ENCODE results near the gene BBS9. TPM values are rescaled to one million over a fixed set of nuclear protein-coding genes. Genes with fewer than 3 reads are reported as not detected.

The BBS9 gene
- total and polyA plus RNA-seq, 4 donors, result 3.5 to 37.2 (median 14.2) TPM

- no peaks in the 10 kb centered on the region for H3K4me1 ChIP-seq (ENCODE audit: control insufficient read depth in 1 of 2, insufficient read depth in 2 of 2, low read length in 2 of 2)
- H3K27ac ChIP-seq (ENCODE audit: low read depth in 1 of 2, low read length in 2 of 2), result no peak overlapping the region
- intact Hi-C loops (cut with DNase I), result no loop called here
- H3K9me3 ChIP-seq (ENCODE audit: control insufficient read depth, low read length), result no peaks in the 10 kb centered on the region
- H3K4me3 ChIP-seq (ENCODE audit: low read length in 2 of 2), result no peak overlapping the region
- WGBS, 2 donors, result 47 to 62% methylated on average over 3 to 4 of the region's 4 CpGs
- peaks cover 0 to 3% of the 10 kb centered on the region in 2 donors for H3K36me3 ChIP-seq (ENCODE audit: control insufficient read depth in 1 of 2, insufficient read depth in 2 of 2, low read length in 1 of 2)
- no peak for ATAC-seq (ENCODE audit: low FRiP score)
- no peaks in the 10 kb centered on the region for H3K27me3 ChIP-seq (ENCODE audit: control insufficient read depth in 1 of 2, insufficient read depth in 2 of 2, low read length in 1 of 2)
- DNase-seq, result no peak
Observed at GRCh38 chr7:33536398-33537103, 407.2 kb downstream of the BBS9 start.

- Histone ChIP-seq H3K4me3 (ENCODE audit: low read length in 2 of 2) (no peak overlapping the region), H3K27me3 (ENCODE audit: control insufficient read depth in 1 of 2, insufficient read depth in 2 of 2, low read length in 1 of 2) (no peaks in the 10 kb centered on the region), H3K27ac (ENCODE audit: low read depth in 1 of 2, low read length in 2 of 2) (no peak overlapping the region), H3K9me3 (ENCODE audit: control insufficient read depth, low read length) (no peaks in the 10 kb centered on the region), H3K36me3 (ENCODE audit: control insufficient read depth in 1 of 2, insufficient read depth in 2 of 2, low read length in 1 of 2) (peaks cover 0 to 3% of the 10 kb centered on the region in 2 donors), H3K4me1 (ENCODE audit: control insufficient read depth in 1 of 2, insufficient read depth in 2 of 2, low read length in 2 of 2) (no peaks in the 10 kb centered on the region)
- ATAC-seq (ENCODE audit: low FRiP score), result no peak
- DNase-seq, result no peak
- 81 to 89% methylated on average over 3 of the region's 3 CpGs for WGBS, 2 donors
- intact Hi-C loops (cut with DNase I), result no loop called here
Observed at GRCh38 chr7:33537104-33537477, 407.7 kb downstream of the BBS9 start.

GRCh38 chr7:33539198-33539597, 409.8 kb downstream of the BBS9 start:
- Histone ChIP-seq H3K36me3 (ENCODE audit: control insufficient read depth in 1 of 2, insufficient read depth in 2 of 2, low read length in 1 of 2) (no peaks in the 10 kb centered on the region), H3K4me1 (ENCODE audit: control insufficient read depth in 1 of 2, insufficient read depth in 2 of 2, low read length in 2 of 2) (no peaks in the 10 kb centered on the region), H3K27ac (ENCODE audit: low read depth in 1 of 2, low read length in 2 of 2) (no peak overlapping the region), H3K4me3 (ENCODE audit: low read length in 2 of 2) (no peak overlapping the region), H3K9me3 (ENCODE audit: control insufficient read depth, low read length) (no peaks in the 10 kb centered on the region), H3K27me3 (ENCODE audit: control insufficient read depth in 1 of 2, insufficient read depth in 2 of 2, low read length in 1 of 2) (no peaks in the 10 kb centered on the region)
- WGBS, 2 donors, result 96 to 98% methylated on average over 2 of the region's 2 CpGs
- ATAC-seq (ENCODE audit: low FRiP score), result no peak
- intact Hi-C loops (cut with DNase I), result no loop called here
- no peak for DNase-seq

GRCh38 chr7:33539659-33540400, 410.5 kb downstream of the BBS9 start:
- ATAC-seq (ENCODE audit: low FRiP score), result no peak
- no peaks in the 10 kb centered on the region for H3K27me3 ChIP-seq (ENCODE audit: control insufficient read depth in 1 of 2, insufficient read depth in 2 of 2, low read length in 1 of 2)
- WGBS, 2 donors, result 56 to 64% methylated on average over 3 of the region's 3 CpGs
- H3K4me3 ChIP-seq (ENCODE audit: low read length in 2 of 2), result no peak overlapping the region
- no peaks in the 10 kb centered on the region for H3K9me3 ChIP-seq (ENCODE audit: control insufficient read depth, low read length)
- H3K36me3 ChIP-seq (ENCODE audit: control insufficient read depth in 1 of 2, insufficient read depth in 2 of 2, low read length in 1 of 2), result no peaks in the 10 kb centered on the region
- no peaks in the 10 kb centered on the region for H3K4me1 ChIP-seq (ENCODE audit: control insufficient read depth in 1 of 2, insufficient read depth in 2 of 2, low read length in 2 of 2)
- DNase-seq, result no peak
- no peak overlapping the region for H3K27ac ChIP-seq (ENCODE audit: low read depth in 1 of 2, low read length in 2 of 2)
- intact Hi-C loops (cut with DNase I), result no loop called here

- intact Hi-C loops (cut with DNase I), result no loop called here
- H3K36me3 ChIP-seq (ENCODE audit: control insufficient read depth in 1 of 2, insufficient read depth in 2 of 2, low read length in 1 of 2), result no peaks in the 10 kb centered on the region
- no peaks in the 10 kb centered on the region for H3K4me1 ChIP-seq (ENCODE audit: control insufficient read depth in 1 of 2, insufficient read depth in 2 of 2, low read length in 2 of 2)
- no peaks in the 10 kb centered on the region for H3K27me3 ChIP-seq (ENCODE audit: control insufficient read depth in 1 of 2, insufficient read depth in 2 of 2, low read length in 1 of 2)
- no peak overlapping the region for H3K27ac ChIP-seq (ENCODE audit: low read depth in 1 of 2, low read length in 2 of 2)
- DNase-seq, result no peak
- no peak overlapping the region for H3K4me3 ChIP-seq (ENCODE audit: low read length in 2 of 2)
- no peaks in the 10 kb centered on the region for H3K9me3 ChIP-seq (ENCODE audit: control insufficient read depth, low read length)
- no peak for ATAC-seq (ENCODE audit: low FRiP score)
Observed at GRCh38 chr7:33547880-33548279, 418.5 kb downstream of the BBS9 start.

GRCh38 chr7:33550363-33550762, 421.0 kb downstream of the BBS9 start:
- no peak for DNase-seq
- ATAC-seq (ENCODE audit: low FRiP score), result no peak
- Histone ChIP-seq H3K36me3 (ENCODE audit: control insufficient read depth in 1 of 2, insufficient read depth in 2 of 2, low read length in 1 of 2) (no peaks in the 10 kb centered on the region), H3K9me3 (ENCODE audit: control insufficient read depth, low read length) (no peaks in the 10 kb centered on the region), H3K27me3 (ENCODE audit: control insufficient read depth in 1 of 2, insufficient read depth in 2 of 2, low read length in 1 of 2) (no peaks in the 10 kb centered on the region), H3K27ac (ENCODE audit: low read depth in 1 of 2, low read length in 2 of 2) (no peak overlapping the region), H3K4me1 (ENCODE audit: control insufficient read depth in 1 of 2, insufficient read depth in 2 of 2, low read length in 2 of 2) (no peaks in the 10 kb centered on the region), H3K4me3 (ENCODE audit: low read length in 2 of 2) (no peak overlapping the region)
- intact Hi-C loops (cut with DNase I), result no loop called here
- WGBS, 2 donors, result 37 to 42% methylated on average over 2 of the region's 2 CpGs

GRCh38 chr7:33550979-33551378, 421.6 kb downstream of the BBS9 start:
- ATAC-seq (ENCODE audit: low FRiP score), result no peak
- Histone ChIP-seq H3K27me3 (ENCODE audit: control insufficient read depth in 1 of 2, insufficient read depth in 2 of 2, low read length in 1 of 2) (no peaks in the 10 kb centered on the region), H3K4me1 (ENCODE audit: control insufficient read depth in 1 of 2, insufficient read depth in 2 of 2, low read length in 2 of 2) (no peaks in the 10 kb centered on the region), H3K9me3 (ENCODE audit: control insufficient read depth, low read length) (no peaks in the 10 kb centered on the region), H3K36me3 (ENCODE audit: control insufficient read depth in 1 of 2, insufficient read depth in 2 of 2, low read length in 1 of 2) (no peaks in the 10 kb centered on the region), H3K27ac (ENCODE audit: low read depth in 1 of 2, low read length in 2 of 2) (no peak overlapping the region), H3K4me3 (ENCODE audit: low read length in 2 of 2) (no peak overlapping the region)
- no peak for DNase-seq
- intact Hi-C loops (cut with DNase I), result no loop called here
- WGBS, 2 donors, result 75 to 82% methylated on average over 3 of the region's 3 CpGs

GRCh38 chr7:33554046-33554445, 424.7 kb downstream of the BBS9 start:
- ATAC-seq (ENCODE audit: low FRiP score) (no peak), DNase-seq (no peak)
- intact Hi-C loops (cut with DNase I), result no loop called here
- Histone ChIP-seq H3K9me3 (ENCODE audit: control insufficient read depth, low read length) (no peaks in the 10 kb centered on the region), H3K4me1 (ENCODE audit: control insufficient read depth in 1 of 2, insufficient read depth in 2 of 2, low read length in 2 of 2) (no peaks in the 10 kb centered on the region), H3K27me3 (ENCODE audit: control insufficient read depth in 1 of 2, insufficient read depth in 2 of 2, low read length in 1 of 2) (no peaks in the 10 kb centered on the region), H3K27ac (ENCODE audit: low read depth in 1 of 2, low read length in 2 of 2) (no peak overlapping the region), H3K4me3 (ENCODE audit: low read length in 2 of 2) (no peak overlapping the region), H3K36me3 (ENCODE audit: control insufficient read depth in 1 of 2, insufficient read depth in 2 of 2, low read length in 1 of 2) (no peaks in the 10 kb centered on the region)
- 67 to 76% methylated on average over 1 of the region's 1 CpG for WGBS, 2 donors

GRCh38 chr7:33554576-33554975, 425.2 kb downstream of the BBS9 start:
- no peak for DNase-seq
- intact Hi-C loops (cut with DNase I), result no loop called here
- 60 to 66% methylated on average over 4 of the region's 4 CpGs for WGBS, 2 donors
- Histone ChIP-seq H3K9me3 (ENCODE audit: control insufficient read depth, low read length) (no peaks in the 10 kb centered on the region), H3K27me3 (ENCODE audit: control insufficient read depth in 1 of 2, insufficient read depth in 2 of 2, low read length in 1 of 2) (no peaks in the 10 kb centered on the region), H3K4me1 (ENCODE audit: control insufficient read depth in 1 of 2, insufficient read depth in 2 of 2, low read length in 2 of 2) (no peaks in the 10 kb centered on the region), H3K36me3 (ENCODE audit: control insufficient read depth in 1 of 2, insufficient read depth in 2 of 2, low read length in 1 of 2) (no peaks in the 10 kb centered on the region), H3K4me3 (ENCODE audit: low read length in 2 of 2) (no peak overlapping the region), H3K27ac (ENCODE audit: low read depth in 1 of 2, low read length in 2 of 2) (no peak overlapping the region)
- no peak for ATAC-seq (ENCODE audit: low FRiP score)

All from aorta (tissue), 5 donors.